GM12878 (cell line): Measurements from ENCODE around the gene JAG1. TPM values are rescaled to one million over a fixed set of nuclear protein-coding genes. Genes with fewer than 3 reads are reported as not detected.

ENCODE experiments used
- ATAC-seq: fragments of 200-7000 bp; cut with Tn5 transposase; 3 replicates; pipeline ENCODE4 v1.9.1; 2020; ENCODE audit warnings: mild to moderate bottlenecking, moderate library complexity
- BruUV-seq: library from RNA; stranded (reverse); fragments of 400-500 nt; replicated peaks from 2 replicates; lab custom pipeline; 2021; lab: Mats Ljungman, UMichigan
- CTCF ChIA-PET: fragments of 300-600 bp; sonication (Branson Sonifier 250); formaldehyde crosslinking; extraction: SDS; loops from one replicate; lab custom pipeline; 2021; ENCODE audit warnings: inconsistent platforms; lab: Yijun Ruan, JAX
- POLR2A ChIA-PET: fragments of 350-600 bp; formaldehyde crosslinking; extraction: SDS; loops from one replicate; lab custom pipeline; 2021; ENCODE audit warnings: inconsistent platforms; lab: Charles Lee
- RAD21 ChIA-PET: fragments of 300-600 bp; sonication (Branson Sonifier 250); formaldehyde crosslinking; loops from one replicate; lab custom pipeline; 2023; ENCODE audit warnings: antibody characterized with exemption; ENCODE audit not compliant: unreplicated experiment; lab: Charles Lee
- SMC1A ChIA-PET: fragments of 300-600 bp; sonication (Branson Sonifier 250); formaldehyde crosslinking; loops from one replicate; lab custom pipeline; 2023; ENCODE audit not compliant: unreplicated experiment, uncharacterized antibody; lab: Charles Lee
- DNase-seq: peaks from one replicate; pipeline ENCODE4 v3.0.0-alpha.2; 2011; ENCODE audit warnings: low read depth, low spot score
- FAIRE-seq: peaks from 3 replicates; lab custom pipeline; 2011; peaks lifted over from hg19 to GRCh38; lab: Jason Lieb, UNC
- H2AFZ ChIP-seq: 2 replicates; pipeline ENCODE4 v1.6.0; 2011; ENCODE audit warnings: low read depth, low read length, control low read depth; ENCODE audit not compliant: control insufficient read depth
- H3K27ac ChIP-seq: 2 replicates; pipeline ENCODE4 v1.5.1; 2011; ENCODE audit warnings: control low read depth; ENCODE audit not compliant: control insufficient read depth, insufficient read depth
- H3K27me3 ChIP-seq, 2 experiments: replicated peaks in 1 of 2; 2 replicates each; pipeline versions ENCODE4 v1.6.0 to v1.6.1; 2011; ENCODE audit warnings: low read length in 1 of 2; ENCODE audit not compliant: control insufficient read depth in 2 of 2, insufficient read depth in 2 of 2
- H3K36me3 ChIP-seq, 2 experiments: 2 replicates each; pipeline ENCODE4 v1.5.1; 2011; ENCODE audit warnings: low read length in 1 of 2; ENCODE audit not compliant: control insufficient read depth in 2 of 2, insufficient read depth in 2 of 2
- H3K4me1 ChIP-seq: 2 replicates; pipeline ENCODE4 v1.6.1; 2011; ENCODE audit warnings: mild to moderate bottlenecking, low read length, moderate library complexity, mixed read lengths; ENCODE audit not compliant: control insufficient read depth, insufficient read depth
- H3K4me2 ChIP-seq: 2 replicates; pipeline ENCODE4 v1.6.0; 2011; ENCODE audit warnings: control low read depth; ENCODE audit not compliant: control insufficient read depth, insufficient read depth
- H3K4me3 ChIP-seq: fragments of 200-600 bp; sonication (generic); 2 replicates; pipeline ENCODE4 v1.5.1; 2016
- H3K79me2 ChIP-seq: 2 replicates; pipeline ENCODE4 v1.6.0; 2011; ENCODE audit warnings: low read length; ENCODE audit not compliant: control insufficient read depth, insufficient read depth
- H3K9ac ChIP-seq: 2 replicates; pipeline ENCODE4 v1.8.0; 2011; ENCODE audit warnings: low read length, control low read depth, mixed read lengths; ENCODE audit not compliant: control insufficient read depth, insufficient read depth
- H3K9me3 ChIP-seq: replicated peaks from 3 replicates; pipeline ENCODE4 v1.5.1; 2011; ENCODE audit warnings: mild to moderate bottlenecking, low read length; ENCODE audit not compliant: control insufficient read depth, insufficient read depth
- H4K20me1 ChIP-seq: 2 replicates; pipeline ENCODE4 v1.6.0; 2011; ENCODE audit not compliant: control insufficient read depth, insufficient read depth
- CBX5 ChIP-seq: sonication (generic); IDR thresholded peaks from 2 replicates; pipeline ENCODE4 v1.6.1; 2016; ENCODE audit warnings: low read depth, moderate library complexity, mild to moderate bottlenecking, inconsistent platforms
- CTCF ChIP-seq, 3 experiments: IDR thresholded peaks in 2 of 3; conservative IDR thresholded peaks in 1 of 3; 2 replicates each; pipeline ENCODE4 v1.5.1; 2011; ENCODE audit warnings: low read depth in 3 of 3, low read length in 3 of 3, mild to moderate bottlenecking in 3 of 3, control low read depth in 2 of 3, moderate library complexity in 2 of 3, inconsistent platforms in 1 of 3, mixed read lengths in 1 of 3; ENCODE audit not compliant: control insufficient read depth in 2 of 3, insufficient read depth in 1 of 3; ENCODE audit errors: extremely low read depth in 1 of 3
- FOS ChIP-seq: IDR thresholded peaks from 3 replicates; pipeline ENCODE4 v1.6.1; 2011; ENCODE audit warnings: borderline replicate concordance; ENCODE audit not compliant: insufficient read length; ENCODE audit errors: extremely low read depth
- HDGF ChIP-seq: fragments of 450-650 bp; IDR thresholded peaks from 2 replicates; pipeline ENCODE4 v1.6.1; 2016; ENCODE audit warnings: antibody characterized with exemption
- HSF1 ChIP-seq: fragments of 150-350 bp; IDR thresholded peaks from 2 replicates; pipeline ENCODE4 v1.6.1; 2014; ENCODE audit warnings: mild to moderate bottlenecking, low read depth, low read length
- MEF2B ChIP-seq: fragments of 450-650 bp; IDR thresholded peaks from 2 replicates; pipeline ENCODE4 v1.6.1; 2018; ENCODE audit warnings: mild to moderate bottlenecking, moderate library complexity; ENCODE audit not compliant: partially characterized antibody, poor library complexity, severe bottlenecking
- MLLT1 ChIP-seq: fragments of 450-650 bp; IDR thresholded peaks from 2 replicates; pipeline ENCODE4 v1.6.1; 2016; ENCODE audit warnings: mild to moderate bottlenecking
- NFXL1 ChIP-seq: fragments of 450-650 bp; IDR thresholded peaks from 2 replicates; pipeline ENCODE4 v1.6.1; 2017; ENCODE audit warnings: antibody characterized with exemption, mild to moderate bottlenecking, borderline replicate concordance
- ZBTB33 ChIP-seq: fragments of 450-650 bp; IDR thresholded peaks from 2 replicates; pipeline ENCODE4 v1.6.1; 2017; ENCODE audit warnings: mild to moderate bottlenecking
- WGBS: methylation state at CpG from one replicate; pipeline ENCODE4 v1.1.6; 2016; ENCODE audit warnings: low lambda C conversion rate; ENCODE audit not compliant: insufficient replicate concordance, insufficient coverage; ENCODE audit errors: missing lambda C conversion rate; 5-methylcytosine and 5-hydroxymethylcytosine counted together
- in situ Hi-C: fragments of 300-500 bp; cut with MboI; formaldehyde crosslinking; loops from 9 replicates; pipeline ENCODE4 v1.14.3; 2018; ENCODE audit warnings: mixed read lengths
- intact Hi-C: fragments of 100-400 bp; cut with micrococcal nuclease; formaldehyde crosslinking; loops from one replicate; pipeline ENCODE4 v1.14.2; 2022; ENCODE audit not compliant: unreplicated experiment
- polyA plus RNA-seq, 11 experiments: library from polyadenylated mRNA; depleted of rRNA in 4 of 11; unstranded in 6 of 11; stranded (reverse) in 5 of 11; fragments of >200 nt; fragmentation: Nextera tagmentation in 4 of 11; fragmentation: Illumina TruSeq in 1 of 11; extraction: Ambion mirVana in 4 of 11; extraction: Trizol in 1 of 11; gene quantifications; 1 replicate in 1 of 11; 2 replicates in 10 of 11; pipeline versions ENCODE4 v1.2.1 to v1.2.3, GENCODE V29; 2011 to 2016; ENCODE audit warnings: inconsistent platforms in 2 of 11, missing spikeins in 2 of 11, low read depth in 1 of 11
- total RNA-seq, 4 experiments: library from RNA; depleted of rRNA in 3 of 4; stranded (reverse); fragments of >200 nt in 3 of 4; fragmentation: Illumina TruSeq in 1 of 4; extraction: Trizol in 1 of 4; gene quantifications; 2 replicates each; pipeline versions ENCODE4 v1.2.1 to v1.2.3, GENCODE V29; 2013 to 2021

Gene JAG1
- total and polyA plus RNA-seq, 10 of the 15 experiments (the other 5 are each of a cell fraction or from before 2014, with no cell fraction given), result 0.66 to 6.9 (median 1.8) TPM

GRCh38 chr20:10713161-10713560, 39.4 kb upstream of the JAG1 start:
- no peak overlapping the region for H2AFZ ChIP-seq
- no peak for ATAC-seq
- H4K20me1 ChIP-seq, result no peaks in the 10 kb centered on the region
- TF ChIP-seq ZBTB33, result no peak
- TF ChIP-seq, all 136 proteins: peak for 0
- FAIRE-seq (no peak), DNase-seq (no peak)
- Histone ChIP-seq H3K9me3 (no peaks in the 10 kb centered on the region), H3K79me2 (no peaks in the 10 kb centered on the region), H3K27ac (no peak overlapping the region), H3K4me2 (no peak overlapping the region), H3K4me3 (no peak overlapping the region), H3K4me1 (no peaks in the 10 kb centered on the region), H3K9ac (no peak overlapping the region), H3K36me3 (no peaks in the 10 kb centered on the region), H3K27me3 (no peaks in the 10 kb centered on the region)
- ChIA-PET CTCF (no interaction called here), RAD21 (no interaction called here), POLR2A (no interaction called here), SMC1A (no interaction called here)
- WGBS, result 2% methylated on average over 2 of the region's 2 CpGs
- in situ Hi-C loops, result no loop called here
- no TSS peak for BruUV-seq
- intact Hi-C loops, result no loop called here

GRCh38 chr20:10711903-10712451, 38.2 kb upstream of the JAG1 start:
- FAIRE-seq, result no peak
- BruUV-seq, result no TSS peak
- Histone ChIP-seq H3K4me1 (no peaks in the 10 kb centered on the region), H2AFZ (no peak overlapping the region), H3K36me3 (no peaks in the 10 kb centered on the region; a peak in 1 of 4 replicates), H3K27me3 (no peaks in the 10 kb centered on the region), H3K9me3 (no peaks in the 10 kb centered on the region), H3K79me2 (no peaks in the 10 kb centered on the region), H4K20me1 (no peaks in the 10 kb centered on the region), H3K9ac (no peak overlapping the region), H3K27ac (no peak overlapping the region), H3K4me3 (no peak overlapping the region), H3K4me2 (no peak overlapping the region)
- ChIA-PET CTCF (no interaction called here), SMC1A (interaction anchor here (0.7 to 1.3 kb wide), 2 partner anchors 8 to 41 kb away, joined by 3 read pairs; no protein-coding TSS in a partner anchor), RAD21 (no interaction called here), POLR2A (no interaction called here)
- in situ Hi-C loops (no loop called here), intact Hi-C loops (no loop called here)
- ATAC-seq, result no peak
- 23% methylated on average over 5 of the region's 5 CpGs for WGBS
- DNase-seq, result no peak
- TF ChIP-seq CTCF (IDR thresholded peaks at IDR 0.05 in 2 of 3, conservative IDR thresholded peaks at IDR 0.05 in 1 of 3; ENCODE audit: control insufficient read depth in 2 of 3, extremely low read depth in 1 of 3, insufficient read depth in 1 of 3, low read depth in 3 of 3, low read length in 3 of 3), result no peak
- no peak for TF ChIP-seq HDGF
- no peak for TF ChIP-seq MEF2B
- TF ChIP-seq FOS, result no peak
- no peak for TF ChIP-seq NFXL1
- TF ChIP-seq MLLT1, result no peak
- no peak for TF ChIP-seq HSF1
- no peak for TF ChIP-seq CBX5
